H1 (cell line): ENCODE measurements around the gene COQ9.

Experiments
- CREB1 ChIP-seq: IDR thresholded peaks from 2 replicates; pipeline ENCODE4 v1.6.1; 2012; ENCODE audit warnings: inconsistent platforms
- EP300 ChIP-seq, 2 experiments: IDR thresholded peaks; 1 replicate in 1 of 2; 2 replicates in 1 of 2; pipeline ENCODE4 v1.6.1; 2011 to 2012; ENCODE audit warnings: low read depth in 2 of 2, low read length in 2 of 2, mild to moderate bottlenecking in 2 of 2, borderline replicate concordance in 1 of 2, inconsistent platforms in 1 of 2, moderate library complexity in 1 of 2
- EZH2 ChIP-seq: fragments of 200-600 bp; sonication (generic); IDR thresholded peaks from 2 replicates; pipeline ENCODE4 v1.7.1; 2012; ENCODE audit warnings: low read depth, mild to moderate bottlenecking, moderate library complexity, low read length, inconsistent platforms; ENCODE audit not compliant: severe bottlenecking
- HDAC2 ChIP-seq, 2 experiments: fragments of 300-600 bp in 1 of 2; sonication (generic) in 1 of 2; IDR thresholded peaks; 2 replicates each; pipeline ENCODE4 v1.6.1; 2011 to 2012; ENCODE audit warnings: low read depth in 2 of 2, low read length in 2 of 2, mild to moderate bottlenecking in 2 of 2, moderate library complexity in 2 of 2, borderline replicate concordance in 1 of 2, inconsistent platforms in 1 of 2
- POLR2A ChIP-seq, 2 experiments: IDR thresholded peaks; 1 replicate in 1 of 2; 2 replicates in 1 of 2; pipeline ENCODE4 v1.6.1; 2011; ENCODE audit warnings: low read depth in 2 of 2, low read length in 2 of 2, mild to moderate bottlenecking in 2 of 2; ENCODE audit errors: control extremely low read depth in 1 of 2
- POLR2AphosphoS5 ChIP-seq: IDR thresholded peaks from 2 replicates; pipeline ENCODE4 v1.6.1; 2011; ENCODE audit warnings: low read depth, low read length
- RAD21 ChIP-seq, 2 experiments: IDR thresholded peaks in 1 of 2; conservative IDR thresholded peaks in 1 of 2; 2 replicates each; pipeline ENCODE4 v1.6.1; 2011; ENCODE audit warnings: low read depth in 2 of 2, low read length in 2 of 2, improper control_type of control experiment in 1 of 2, inconsistent platforms in 1 of 2, mild to moderate bottlenecking in 1 of 2, moderate library complexity in 1 of 2
- SIN3A ChIP-seq, 2 experiments: IDR thresholded peaks in 1 of 2; conservative IDR thresholded peaks in 1 of 2; 2 replicates each; pipeline ENCODE4 v1.6.1; 2011 to 2012; ENCODE audit warnings: low read length in 2 of 2, improper control_type of control experiment in 1 of 2, low read depth in 1 of 2, mild to moderate bottlenecking in 1 of 2
- SIRT6 ChIP-seq: IDR thresholded peaks from one replicate; pipeline ENCODE4 v1.7.1; 2012; ENCODE audit warnings: low read length, inconsistent platforms
- SP1 ChIP-seq: IDR thresholded peaks from 2 replicates; pipeline ENCODE4 v1.6.1; 2011; ENCODE audit warnings: low read depth, low read length
- SP2 ChIP-seq: IDR thresholded peaks from 2 replicates; pipeline ENCODE4 v1.6.1; 2012; ENCODE audit warnings: mild to moderate bottlenecking, low read length, inconsistent platforms
- SUZ12 ChIP-seq: fragments of 200-600 bp; sonication (generic); IDR thresholded peaks from 2 replicates; pipeline ENCODE4 v1.6.1; 2012; ENCODE audit warnings: mild to moderate bottlenecking, inconsistent platforms, low read length, moderate library complexity, mixed read lengths
- TF ChIP-seq, protein P1 (sequence below), 3 experiments: IDR thresholded peaks; 1 replicate in 2 of 3; 2 replicates in 1 of 3; pipeline versions ENCODE4 v1.5.1 to v1.6.1; 2011; ENCODE audit warnings: low read length in 3 of 3, mild to moderate bottlenecking in 3 of 3, inconsistent platforms in 2 of 3, low read depth in 1 of 3, moderate library complexity in 1 of 3; ENCODE audit not compliant: insufficient read depth in 1 of 3; ENCODE audit errors: control extremely low read depth in 1 of 3
- TF ChIP-seq, protein P2 (sequence below): IDR thresholded peaks from 2 replicates; pipeline ENCODE4 v1.6.1; 2011; ENCODE audit warnings: low read depth, mild to moderate bottlenecking, low read length; ENCODE audit not compliant: insufficient read depth

DNA sequence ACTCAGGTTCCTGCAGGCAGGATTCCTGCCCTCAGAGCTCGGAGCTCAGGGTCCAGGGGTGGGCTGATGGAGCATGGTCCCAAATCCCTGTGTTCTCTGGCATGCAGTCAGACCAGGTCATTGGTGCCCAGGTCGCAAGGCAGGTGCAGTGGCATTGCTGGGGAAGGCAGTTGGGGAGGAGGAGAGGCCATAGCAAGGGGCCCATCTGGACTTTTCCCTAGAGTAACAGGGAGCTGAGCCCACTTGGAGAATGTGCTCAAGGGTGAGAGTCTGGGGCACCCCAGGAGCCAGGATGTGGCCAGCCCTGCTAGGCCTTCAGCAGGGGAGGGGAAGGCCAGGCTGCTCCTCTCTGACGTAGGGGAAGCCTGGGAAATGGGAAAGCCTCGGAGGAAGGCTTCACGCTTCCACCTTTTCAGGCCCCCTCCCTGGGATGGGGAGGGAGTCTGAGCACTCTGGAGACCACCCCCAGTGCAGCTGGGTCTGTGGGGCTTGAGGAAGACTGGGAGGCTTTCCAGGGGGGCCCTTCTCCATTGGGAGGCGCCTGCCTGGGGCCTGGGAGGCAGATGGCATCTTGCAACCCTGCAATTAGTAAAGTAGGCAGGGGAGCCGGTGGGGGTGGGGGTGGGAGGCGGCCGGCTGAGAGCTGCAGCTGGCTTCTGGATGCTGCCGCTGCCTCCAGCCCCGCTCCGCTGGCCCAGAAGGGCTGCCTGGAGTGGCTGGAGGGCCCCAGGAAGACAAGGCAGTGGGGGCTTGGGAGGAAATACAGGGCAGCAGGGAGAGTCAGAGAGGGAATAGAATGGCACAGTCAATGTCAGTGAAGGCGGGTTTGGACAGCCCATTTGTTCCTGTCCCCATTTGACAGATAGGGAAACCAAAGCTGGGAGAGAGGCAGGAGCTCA is 60.1 kb downstream of the COQ9 start:
- TF ChIP-seq RAD21 (IDR thresholded peaks at IDR 0.05 in 1 of 2, conservative IDR thresholded peaks at IDR 0.05 in 1 of 2; ENCODE audit: low read depth in 2 of 2, low read length in 2 of 2), result no peak
- TF ChIP-seq, protein P1, sequence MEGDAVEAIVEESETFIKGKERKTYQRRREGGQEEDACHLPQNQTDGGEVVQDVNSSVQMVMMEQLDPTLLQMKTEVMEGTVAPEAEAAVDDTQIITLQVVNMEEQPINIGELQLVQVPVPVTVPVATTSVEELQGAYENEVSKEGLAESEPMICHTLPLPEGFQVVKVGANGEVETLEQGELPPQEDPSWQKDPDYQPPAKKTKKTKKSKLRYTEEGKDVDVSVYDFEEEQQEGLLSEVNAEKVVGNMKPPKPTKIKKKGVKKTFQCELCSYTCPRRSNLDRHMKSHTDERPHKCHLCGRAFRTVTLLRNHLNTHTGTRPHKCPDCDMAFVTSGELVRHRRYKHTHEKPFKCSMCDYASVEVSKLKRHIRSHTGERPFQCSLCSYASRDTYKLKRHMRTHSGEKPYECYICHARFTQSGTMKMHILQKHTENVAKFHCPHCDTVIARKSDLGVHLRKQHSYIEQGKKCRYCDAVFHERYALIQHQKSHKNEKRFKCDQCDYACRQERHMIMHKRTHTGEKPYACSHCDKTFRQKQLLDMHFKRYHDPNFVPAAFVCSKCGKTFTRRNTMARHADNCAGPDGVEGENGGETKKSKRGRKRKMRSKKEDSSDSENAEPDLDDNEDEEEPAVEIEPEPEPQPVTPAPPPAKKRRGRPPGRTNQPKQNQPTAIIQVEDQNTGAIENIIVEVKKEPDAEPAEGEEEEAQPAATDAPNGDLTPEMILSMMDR (IDR thresholded peaks at IDR 0.05; ENCODE audit: control extremely low read depth in 1 of 3, insufficient read depth in 1 of 3, low read depth in 1 of 3, low read length in 3 of 3), result no peak
- TF ChIP-seq SP2, result no peak
- TF ChIP-seq EZH2, result no peak
- no peak for TF ChIP-seq EP300 (IDR thresholded peaks at IDR 0.05; ENCODE audit: borderline replicate concordance in 1 of 2, low read depth in 2 of 2, low read length in 2 of 2)
- TF ChIP-seq POLR2AphosphoS5, result no peak
- no peak for TF ChIP-seq SIN3A (conservative IDR thresholded peaks at IDR 0.05 in 1 of 2, IDR thresholded peaks at IDR 0.05 in 1 of 2; ENCODE audit: low read depth in 1 of 2, low read length in 2 of 2)
- TF ChIP-seq, protein P2, sequence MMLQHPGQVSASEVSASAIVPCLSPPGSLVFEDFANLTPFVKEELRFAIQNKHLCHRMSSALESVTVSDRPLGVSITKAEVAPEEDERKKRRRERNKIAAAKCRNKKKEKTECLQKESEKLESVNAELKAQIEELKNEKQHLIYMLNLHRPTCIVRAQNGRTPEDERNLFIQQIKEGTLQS, result no peak
- no peak for TF ChIP-seq CREB1
- no peak for TF ChIP-seq SUZ12
- TF ChIP-seq POLR2A (IDR thresholded peaks at IDR 0.05; ENCODE audit: control extremely low read depth in 1 of 2, low read depth in 2 of 2, low read length in 2 of 2), result no peak
- TF ChIP-seq SIRT6, result no peak
- TF ChIP-seq HDAC2 (IDR thresholded peaks at IDR 0.05; ENCODE audit: borderline replicate concordance in 1 of 2, low read depth in 2 of 2, low read length in 2 of 2), result no peak
- no peak for TF ChIP-seq SP1
